K562 (cell line): ENCODE results near the gene GRAMD2B. TPM values are rescaled to one million over a fixed set of nuclear protein-coding genes. Genes with fewer than 3 reads are reported as not detected.

Experiments
- ATAC-seq: fragments of 200-7000 bp; cut with Tn5 transposase; 3 replicates; pipeline ENCODE4 v1.9.1; 2020; ENCODE audit warnings: moderate library complexity
- BruUV-seq: library from RNA; stranded (reverse); fragments of 400-500 nt; replicated peaks from 2 replicates; lab custom pipeline; 2021; lab: Mats Ljungman, UMichigan
- CTCF ChIA-PET: fragments of 300-600 bp; formaldehyde crosslinking; extraction: SDS; loops from one replicate; lab custom pipeline; 2021; ENCODE audit warnings: low intra/inter-chr PET ratio; lab: Yijun Ruan, JAX
- POLR2A ChIA-PET: fragments of 300-600, 350-650 bp; sonication (Branson Sonifier 250); formaldehyde crosslinking; extraction: SDS; loops from one replicate; lab custom pipeline; 2021; ENCODE audit warnings: antibody characterized with exemption, inconsistent platforms; lab: Yijun Ruan, JAX
- DNase-seq, 4 experiments: peaks; one replicate each; pipeline versions ENCODE4 v3.0.0 to v3.0.0-alpha.2; 2011 to 2018; ENCODE audit warnings: low spot score in 3 of 4, mixed read lengths in 3 of 4; ENCODE audit errors: extremely low read depth in 1 of 4
- FAIRE-seq: peaks from 2 replicates; lab custom pipeline; 2011; peaks lifted over from hg19 to GRCh38; lab: Jason Lieb, UNC
- H2AFZ ChIP-seq: 2 replicates; pipeline ENCODE4 v1.6.0; 2011; ENCODE audit warnings: low read depth, low read length, control low read depth, inconsistent platforms
- H3K27ac ChIP-seq: fragments of 200-600 bp; 3 replicates; pipeline ENCODE4 v1.8.0; 2011; ENCODE audit warnings: low read depth, mild to moderate bottlenecking, control low read depth, inconsistent platforms, low read length, moderate library complexity, mixed read lengths; ENCODE audit errors: extremely low read depth
- H3K27me3 ChIP-seq, 2 experiments: fragments of 300-600 bp in 1 of 2; 2 replicates in 1 of 2; 3 replicates in 1 of 2; pipeline versions ENCODE4 v1.6.0 to v1.8.0; 2011; ENCODE audit warnings: inconsistent platforms in 2 of 2, low read length in 2 of 2, mild to moderate bottlenecking in 1 of 2, mixed read lengths in 1 of 2, moderate library complexity in 1 of 2; ENCODE audit not compliant: control insufficient read depth in 2 of 2, insufficient read depth in 2 of 2
- H3K36me3 ChIP-seq: fragments of 300-600 bp; 3 replicates; pipeline ENCODE4 v1.8.0; 2011; ENCODE audit warnings: mild to moderate bottlenecking, low read length, inconsistent platforms; ENCODE audit not compliant: control insufficient read depth, insufficient read depth
- H3K4me1 ChIP-seq, 2 experiments: fragments of 200-600 bp in 1 of 2; replicated peaks in 1 of 2; 2 replicates in 1 of 2; 3 replicates in 1 of 2; pipeline versions ENCODE4 v1.5.1 to v1.8.0; 2011; ENCODE audit warnings: inconsistent platforms in 2 of 2, low read length in 2 of 2, mild to moderate bottlenecking in 1 of 2, mixed read lengths in 1 of 2, moderate library complexity in 1 of 2; ENCODE audit not compliant: control insufficient read depth in 2 of 2, insufficient read depth in 2 of 2
- H3K4me2 ChIP-seq: 2 replicates; pipeline ENCODE4 v1.6.1; 2011; ENCODE audit warnings: low read length, control low read depth, inconsistent platforms, mixed read lengths; ENCODE audit not compliant: insufficient read depth
- H3K4me3 ChIP-seq: fragments of 200-600 bp; sonication (generic), shearing (Covaris generic); 2 replicates; pipeline ENCODE4 v1.5.1; 2016; ENCODE audit warnings: control low read depth, inconsistent platforms
- H3K79me2 ChIP-seq: fragments of 200-600 bp; 3 replicates; pipeline ENCODE4 v1.8.0; 2011; ENCODE audit warnings: low read length, inconsistent platforms; ENCODE audit not compliant: control insufficient read depth, insufficient read depth
- H3K9ac ChIP-seq, 2 experiments: 2 replicates each; pipeline versions ENCODE4 v1.6.0 to v1.6.1; 2011; ENCODE audit warnings: low read depth in 2 of 2, low read length in 2 of 2, control low read depth in 1 of 2, inconsistent platforms in 1 of 2, mild to moderate bottlenecking in 1 of 2, mixed read lengths in 1 of 2; ENCODE audit not compliant: insufficient read depth in 1 of 2
- H3K9me1 ChIP-seq: one replicate; pipeline ENCODE4 v1.6.0; 2011; ENCODE audit warnings: inconsistent platforms, mild to moderate bottlenecking, low read length, moderate library complexity; ENCODE audit not compliant: control insufficient read depth, insufficient read depth
- H3K9me3 ChIP-seq: replicated peaks from 2 replicates; pipeline ENCODE4 v1.5.1; 2011; ENCODE audit warnings: low read depth, low read length, inconsistent platforms; ENCODE audit not compliant: control insufficient read depth, insufficient read depth
- H4K20me1 ChIP-seq: replicated peaks from 2 replicates; pipeline ENCODE4 v1.6.1; 2011; ENCODE audit warnings: low read length, inconsistent platforms, mixed read lengths; ENCODE audit not compliant: control insufficient read depth, insufficient read depth
- CBX5 ChIP-seq: IDR thresholded peaks from 2 replicates; pipeline ENCODE4 v1.6.1; 2014; ENCODE audit warnings: low read depth, borderline replicate concordance
- LEF1 ChIP-seq: fragments of 450-650 bp; IDR thresholded peaks from 2 replicates; pipeline ENCODE4 v1.6.1; 2016; ENCODE audit warnings: mild to moderate bottlenecking
- NONO ChIP-seq, 2 experiments: fragments of 200-400 bp in 1 of 2; fragments of 450-650 bp in 1 of 2; formaldehyde crosslinking in 1 of 2; IDR thresholded peaks; 2 replicates each; pipeline ENCODE4 v1.6.1; 2017; ENCODE audit warnings: low read depth in 2 of 2, mild to moderate bottlenecking in 2 of 2, moderate library complexity in 2 of 2, low read length in 1 of 2
- NR2C2 ChIP-seq, 2 experiments: fragments of 200-800 bp in 1 of 2; sonication (Bioruptor generic) in 1 of 2; sonication (generic) in 1 of 2; formaldehyde crosslinking in 1 of 2; IDR thresholded peaks; 2 replicates each; pipeline versions ENCODE4 v1.6.1 to v1.8.0; 2016 to 2022; ENCODE audit warnings: mild to moderate bottlenecking in 1 of 2, missing compliant biosample characterization in 1 of 2, missing genetic modification characterization in 1 of 2, missing genetic modification reagents in 1 of 2
- ZNF655 ChIP-seq: fragments of 250-450 bp; sonication (Bioruptor Pico); IDR thresholded peaks from 2 replicates; pipeline ENCODE4 v1.5.0; 2021
- ZNF699 ChIP-seq: fragments of 250-450 bp; sonication (Bioruptor Pico); IDR thresholded peaks from 2 replicates; pipeline ENCODE4 v1.8.0; 2021; ENCODE audit warnings: mild to moderate bottlenecking, moderate library complexity; ENCODE audit not compliant: insufficient replicate concordance
- WGBS: fragments of 100-300 bp; shearing (Covaris generic); methylation state at CpG from one replicate; pipeline ENCODE4 v1.1.6; 2016; ENCODE audit warnings: low coverage, mixed read lengths; ENCODE audit not compliant: insufficient coverage; ENCODE audit errors: missing lambda C conversion rate; 5-methylcytosine and 5-hydroxymethylcytosine counted together
- in situ Hi-C: fragments of 300-500 bp; cut with MboI; formaldehyde crosslinking; loops from 4 replicates; pipeline ENCODE4 v1.15.0; 2018; ENCODE audit warnings: inconsistent platforms, mixed read lengths
- intact Hi-C: fragments of 100-400 bp; cut with micrococcal nuclease; formaldehyde crosslinking; loops from 2 replicates; pipeline ENCODE4 v1.14.2; 2022
- polyA plus RNA-seq, 8 experiments: library from polyadenylated mRNA; depleted of rRNA in 4 of 8; stranded (reverse) in 5 of 8; unstranded in 3 of 8; fragments of >200 nt; fragmentation: Nextera tagmentation in 2 of 8; fragmentation: Illumina TruSeq in 1 of 8; extraction: Ambion mirVana in 2 of 8; extraction: Trizol in 1 of 8; gene quantifications; 2 replicates each; pipeline versions ENCODE4 v1.2.1 to v1.2.3, GENCODE V29; 2011 to 2014; ENCODE audit warnings: inconsistent platforms in 1 of 8, missing spikeins in 1 of 8
- total RNA-seq, 7 experiments: library from RNA; depleted of rRNA in 6 of 7; stranded (reverse); fragments of >200 nt in 6 of 7; fragmentation: Illumina TruSeq in 2 of 7; extraction: Trizol in 2 of 7; gene quantifications; 2 replicates each; pipeline versions ENCODE4 v1.2.1 to v1.2.3, GENCODE V29; 2011 to 2021; ENCODE audit warnings: low replicate concordance in 1 of 7

Gene GRAMD2B
- total and polyA plus RNA-seq, 9 of the 15 experiments (the other 6 are each of a cell fraction or from before 2014, with no cell fraction given): 0.32 to 4.2 (median 1.4) TPM

GRCh38 chr5:126482591-126482990, 59.4 kb downstream of the GRAMD2B start:
- H3K4me1 ChIP-seq: no peaks in the 10 kb centered on the region
- BruUV-seq: no TSS peak
- H2AFZ ChIP-seq: no peak overlapping the region
- H3K9me3 ChIP-seq: no peaks in the 10 kb centered on the region
- no peak overlapping the region for H3K9ac ChIP-seq
- POLR2A ChIA-PET: no interaction called here
- H3K27ac ChIP-seq: no peak overlapping the region
- in situ Hi-C loops (no loop called here), intact Hi-C loops (no loop called here)
- no peaks in the 10 kb centered on the region for H3K36me3 ChIP-seq
- DNase-seq (no peak), FAIRE-seq (no peak), ATAC-seq (no peak)
- no peaks in the 10 kb centered on the region for H3K79me2 ChIP-seq
- H3K9me1 ChIP-seq: no peaks in the 10 kb centered on the region
- CTCF ChIA-PET: no interaction called here
- H3K4me3 ChIP-seq: no peak overlapping the region
- H3K4me2 ChIP-seq: no peak overlapping the region
- H3K27me3 ChIP-seq: no peaks in the 10 kb centered on the region
- no peaks in the 10 kb centered on the region for H4K20me1 ChIP-seq
- 7% methylated on average over 1 of the region's 1 CpG for WGBS
- TF ChIP-seq LEF1 (no peak), CBX5 (no peak), NONO (IDR thresholded peaks at IDR 0.05; ENCODE audit: low read depth in 2 of 2, low read length in 1 of 2) (no peak), ZNF655 (CRISPR knock-in tag) (no peak), NR2C2 (CRISPR knock-in tag; IDR thresholded peaks at IDR 0.05) (no peak), NR2C2 (tag; IDR thresholded peaks at IDR 0.05) (no peak), ZNF699 (CRISPR knock-in tag) (no peak)
